GM18508 (cell line): ENCODE results near the gene PCDHB8.
"Not testable (repeated sequence)": the region's sequence is repeated elsewhere in the genome, so short reads cannot be mapped to it uniquely, and the experiment has no call there.

Experiments used
- ATAC-seq: cut with Tn5 transposase; IDR thresholded peaks from one replicate; pipeline ENCODE4 v1.9.1; 2021; ENCODE audit warnings: moderate number of reproducible peaks; ENCODE audit not compliant: insufficient read depth, unreplicated experiment

The PCDHB8 gene

DNA sequence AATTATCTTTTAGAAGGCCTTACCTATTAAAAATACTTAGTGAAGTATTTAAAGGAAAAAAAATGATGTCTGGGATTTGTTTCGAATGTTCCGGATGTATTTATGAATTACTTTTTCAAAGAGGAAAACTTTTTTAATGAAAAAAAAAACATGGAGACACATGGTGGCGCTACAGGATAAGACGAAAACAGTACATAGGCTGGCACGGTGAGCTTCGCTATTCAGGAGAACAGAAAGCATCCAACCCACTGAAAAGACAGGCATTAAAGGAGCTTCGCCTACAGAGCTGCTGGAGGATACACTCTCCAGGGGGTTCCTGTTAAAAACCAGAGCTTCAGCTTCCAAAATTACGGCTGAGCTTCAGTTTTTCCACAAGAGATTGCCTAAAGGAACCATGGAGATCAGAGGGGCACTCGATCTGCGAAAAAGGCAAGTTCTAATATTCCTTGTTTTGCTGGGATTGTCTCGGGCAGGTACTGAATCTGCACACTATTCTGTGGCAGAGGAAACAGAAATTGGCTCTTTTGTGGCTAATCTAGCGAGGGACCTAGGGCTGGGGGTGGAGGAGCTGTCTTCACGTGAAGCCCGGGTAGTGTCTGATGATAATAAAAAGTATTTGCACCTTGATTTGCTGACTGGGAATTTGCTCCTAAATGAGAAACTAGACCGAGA lies 45.7 kb downstream of the PCDHB8 start, which contains the start of gene PCDHB14:
TSS of gene PCDHB14 (plus strand) at position 232 of the 672 bp plus-strand sequence. CDS start at position 395, 163 bp downstream.
- ATAC-seq, result no peak

DNA sequence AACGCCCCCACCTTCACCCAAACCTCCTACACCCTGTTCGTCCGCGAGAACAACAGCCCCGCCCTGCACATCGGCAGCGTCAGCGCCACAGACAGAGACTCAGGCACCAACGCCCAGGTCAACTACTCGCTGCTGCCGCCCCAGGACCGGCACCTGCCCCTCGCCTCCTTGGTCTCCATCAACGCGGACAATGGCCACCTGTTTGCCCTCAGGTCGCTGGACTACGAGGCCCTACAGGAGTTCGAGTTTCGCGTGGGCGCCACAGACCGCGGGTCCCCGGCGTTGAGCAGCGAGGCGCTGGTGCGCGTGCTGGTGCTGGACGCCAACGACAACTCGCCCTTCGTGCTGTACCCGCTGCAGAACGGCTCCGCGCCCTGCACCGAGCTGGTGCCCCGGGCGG lies 47.3 kb downstream of the PCDHB8 start:
- not testable (repeated sequence) for ATAC-seq

DNA sequence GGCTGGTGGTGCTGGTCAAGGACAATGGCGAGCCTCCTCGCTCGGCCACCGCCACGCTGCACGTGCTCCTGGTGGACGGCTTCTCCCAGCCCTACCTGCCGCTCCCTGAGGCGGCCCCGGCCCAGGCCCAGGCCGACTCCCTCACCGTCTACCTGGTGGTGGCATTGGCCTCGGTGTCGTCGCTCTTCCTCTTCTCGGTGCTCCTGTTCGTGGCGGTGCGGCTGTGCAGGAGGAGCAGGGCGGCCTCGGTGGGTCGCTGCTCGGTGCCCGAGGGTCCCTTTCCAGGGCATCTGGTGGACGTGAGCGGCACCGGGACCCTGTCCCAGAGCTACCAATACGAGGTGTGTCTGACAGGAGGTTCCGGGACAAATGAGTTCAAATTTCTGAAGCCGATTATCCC lies 47.8 kb downstream of the PCDHB8 start:
- not testable (repeated sequence) for ATAC-seq
